IMR-90 (cell line): ENCODE data around the gene TRPM4. TPM values are rescaled to one million over a fixed set of nuclear protein-coding genes. Genes with fewer than 3 reads are reported as not detected.

Source experiments
- ATAC-seq: fragments of 200-7000 bp; cut with Tn5 transposase; 2 replicates; pipeline ENCODE4 v1.9.1; 2020; ENCODE audit warnings: low read depth, mild to moderate bottlenecking, moderate library complexity
- BruUV-seq: library from RNA; stranded (reverse); fragments of 400-500 nt; replicated peaks from 2 replicates; lab custom pipeline; 2021; lab: Mats Ljungman, UMichigan
- CTCF ChIA-PET: fragments of 300-600 bp; formaldehyde crosslinking; extraction: SDS; loops from one replicate; lab custom pipeline; 2021; ENCODE audit warnings: antibody characterized with exemption; lab: Yijun Ruan, JAX
- POLR2A ChIA-PET: fragments of 300-600 bp; sonication (Branson Sonifier 250); formaldehyde crosslinking; loops from one replicate; lab custom pipeline; 2022; ENCODE audit warnings: antibody characterized with exemption; ENCODE audit not compliant: unreplicated experiment; lab: Charles Lee
- DNase-seq: peaks from one replicate; pipeline ENCODE4 v3.0.0; 2013
- H2AFZ ChIP-seq: replicated peaks from 2 replicates; pipeline ENCODE3; 2013; ENCODE audit warnings: low read length, mild to moderate bottlenecking; ENCODE audit not compliant: poor library complexity
- H2AK5ac ChIP-seq: 2 replicates; pipeline ENCODE4 v1.6.1; 2013; ENCODE audit warnings: low read depth, low read length, inconsistent platforms
- H2AK9ac ChIP-seq: replicated peaks from 2 replicates; pipeline ENCODE3; 2013; ENCODE audit warnings: mild to moderate bottlenecking, low read depth, low read length, moderate library complexity; ENCODE audit not compliant: poor library complexity
- H2BK120ac ChIP-seq: 2 replicates; pipeline ENCODE4 v1.6.1; 2013; ENCODE audit warnings: low read depth, low read length, inconsistent platforms
- H2BK15ac ChIP-seq: 3 replicates; pipeline ENCODE4 v1.6.1; 2013; ENCODE audit warnings: low read depth, low read length, inconsistent platforms
- H2BK20ac ChIP-seq: 2 replicates; pipeline ENCODE4 v1.6.1; 2013; ENCODE audit warnings: low read depth, mild to moderate bottlenecking, inconsistent platforms, low read length, moderate library complexity
- H2BK5ac ChIP-seq: 2 replicates; pipeline ENCODE4 v1.6.1; 2013; ENCODE audit warnings: mild to moderate bottlenecking, low read depth, low read length, inconsistent platforms; ENCODE audit not compliant: poor library complexity, severe bottlenecking
- H3K14ac ChIP-seq: replicated peaks from 2 replicates; pipeline ENCODE4 v1.6.1; 2013; ENCODE audit warnings: low read depth, low read length, inconsistent platforms
- H3K18ac ChIP-seq: 2 replicates; pipeline ENCODE4 v1.6.1; 2013; ENCODE audit warnings: low read depth, low read length, control low read depth
- H3K23ac ChIP-seq: 2 replicates; pipeline ENCODE4 v1.6.1; 2013; ENCODE audit warnings: low read depth, low read length, inconsistent platforms
- H3K27ac ChIP-seq: 2 replicates; pipeline ENCODE4 v1.5.1; 2013; ENCODE audit warnings: mild to moderate bottlenecking, control low read depth, low read length; ENCODE audit not compliant: insufficient read depth
- H3K27me3 ChIP-seq: 2 replicates; pipeline ENCODE4 v1.6.1; 2013; ENCODE audit warnings: low read length; ENCODE audit not compliant: control insufficient read depth, insufficient read depth
- H3K36me3 ChIP-seq: 2 replicates; pipeline ENCODE4 v1.6.1; 2013; ENCODE audit warnings: low read length, mixed read lengths; ENCODE audit not compliant: control insufficient read depth, insufficient read depth
- H3K4ac ChIP-seq: 2 replicates; pipeline ENCODE4 v1.6.1; 2013; ENCODE audit warnings: low read depth, low read length, inconsistent platforms
- H3K4me1 ChIP-seq: 2 replicates; pipeline ENCODE4 v1.6.1; 2013; ENCODE audit warnings: low read length, mixed read lengths; ENCODE audit not compliant: control insufficient read depth, insufficient read depth
- H3K4me2 ChIP-seq: 2 replicates; pipeline ENCODE4 v1.6.1; 2013; ENCODE audit warnings: low read depth, mild to moderate bottlenecking, control low read depth, low read length, moderate library complexity
- H3K4me3 ChIP-seq: 2 replicates; pipeline ENCODE4 v1.5.1; 2013; ENCODE audit warnings: low read depth, mild to moderate bottlenecking, control low read depth, low read length, moderate library complexity; ENCODE audit not compliant: insufficient read depth
- H3K56ac ChIP-seq: 2 replicates; pipeline ENCODE4 v1.6.1; 2013; ENCODE audit warnings: low read length, inconsistent platforms; ENCODE audit not compliant: insufficient read depth; ENCODE audit errors: extremely low read depth
- H3K79me1 ChIP-seq, 2 experiments: 2 replicates each; pipeline ENCODE4 v1.6.1; 2013; ENCODE audit warnings: low read length in 2 of 2, inconsistent platforms in 1 of 2, low read depth in 1 of 2
- H3K9ac ChIP-seq: 2 replicates; pipeline ENCODE4 v1.6.1; 2013; ENCODE audit warnings: low read depth, low read length, control low read depth
- H3K9me1 ChIP-seq: 2 replicates; pipeline ENCODE4 v1.6.1; 2013; ENCODE audit warnings: low read length, inconsistent platforms; ENCODE audit not compliant: insufficient read depth
- H3K9me3 ChIP-seq: 2 replicates; pipeline ENCODE4 v1.6.1; 2013; ENCODE audit warnings: low read length; ENCODE audit not compliant: control insufficient read depth, insufficient read depth
- H4K20me1 ChIP-seq: 2 replicates; pipeline ENCODE4 v1.6.1; 2013; ENCODE audit warnings: low read length, inconsistent platforms; ENCODE audit not compliant: insufficient read depth
- H4K5ac ChIP-seq: 2 replicates; pipeline ENCODE4 v1.6.1; 2013; ENCODE audit warnings: mild to moderate bottlenecking, low read depth, low read length, control low read depth
- H4K8ac ChIP-seq, 2 experiments: 2 replicates each; pipeline ENCODE4 v1.6.1; 2013; ENCODE audit warnings: low read depth in 2 of 2, low read length in 2 of 2, control low read depth in 1 of 2, inconsistent platforms in 1 of 2
- H4K91ac ChIP-seq: 2 replicates; pipeline ENCODE4 v1.6.1; 2013; ENCODE audit warnings: low read depth, low read length, inconsistent platforms; ENCODE audit not compliant: insufficient read depth
- BHLHE40 ChIP-seq: fragments of 150-350 bp; IDR thresholded peaks from 2 replicates; pipeline ENCODE4 v1.6.1; 2016; ENCODE audit warnings: mild to moderate bottlenecking, low read depth, low read length
- CEBPB ChIP-seq: IDR thresholded peaks from 2 replicates; pipeline ENCODE4 v1.6.1; 2012; ENCODE audit warnings: low read depth, low read length, improper control_type of control experiment
- CHD1 ChIP-seq: IDR thresholded peaks from 2 replicates; pipeline ENCODE4 v1.6.1; 2012; ENCODE audit warnings: low read depth, low read length, improper control_type of control experiment
- CTCF ChIP-seq: conservative IDR thresholded peaks from 2 replicates; pipeline ENCODE4 v1.5.1; 2012; ENCODE audit warnings: mild to moderate bottlenecking, low read depth, low read length, improper control_type of control experiment
- ELK1 ChIP-seq: fragments of 150-350 bp; IDR thresholded peaks from 2 replicates; pipeline ENCODE4 v1.6.1; 2016; ENCODE audit warnings: low read depth, mild to moderate bottlenecking, low read length, moderate library complexity, borderline replicate concordance
- FOS ChIP-seq: fragments of 150-350 bp; IDR thresholded peaks from 2 replicates; pipeline ENCODE4 v1.6.1; 2016; ENCODE audit warnings: low read depth, low read length
- MAFK ChIP-seq: IDR thresholded peaks from 2 replicates; pipeline ENCODE4 v1.6.1; 2012; ENCODE audit warnings: low read depth, low read length, improper control_type of control experiment
- MAZ ChIP-seq: IDR thresholded peaks from 2 replicates; pipeline ENCODE4 v1.6.1; 2012; ENCODE audit warnings: low read depth, mild to moderate bottlenecking, low read length, improper control_type of control experiment, moderate library complexity, borderline replicate concordance
- MXI1 ChIP-seq: IDR thresholded peaks from 2 replicates; pipeline ENCODE4 v1.6.1; 2012; ENCODE audit warnings: low read depth, mild to moderate bottlenecking, low read length, moderate library complexity, borderline replicate concordance
- NFE2L2 ChIP-seq: fragments of 150-350 bp; IDR thresholded peaks from 2 replicates; pipeline ENCODE4 v1.6.1; 2016; ENCODE audit warnings: low read depth, mild to moderate bottlenecking, low read length
- POLR2A ChIP-seq: IDR thresholded peaks from 2 replicates; pipeline ENCODE4 v1.6.1; 2012; ENCODE audit warnings: mild to moderate bottlenecking, low read depth, low read length
- RAD21 ChIP-seq: IDR thresholded peaks from 2 replicates; pipeline ENCODE4 v1.6.1; 2012; ENCODE audit warnings: low read length, improper control_type of control experiment
- SMC3 ChIP-seq: fragments of 150-350 bp; IDR thresholded peaks from 2 replicates; pipeline ENCODE4 v1.6.1; 2016; ENCODE audit warnings: low read depth, mild to moderate bottlenecking, antibody characterized with exemption, low read length, moderate library complexity
- WGBS, 2 experiments: methylation state at CpG; one replicate each; pipeline versions ENCODE4 v1.1.5 to v1.1.7; 2013; ENCODE audit warnings: missing lambda C conversion rate in 2 of 2; ENCODE audit not compliant: insufficient read length in 1 of 2; ENCODE audit errors: extremely low coverage in 2 of 2; 5-methylcytosine and 5-hydroxymethylcytosine counted together
- dilution Hi-C: fragments of 300-500 bp; cut with HindIII; formaldehyde crosslinking; loops from one replicate; pipeline ENCODE4 v1.14.3; 2018; ENCODE audit warnings: low sequenced_read_pairs; ENCODE audit not compliant: unreplicated experiment
- in situ Hi-C: fragments of 300-500 bp; cut with MboI; formaldehyde crosslinking; loops from 3 replicates; pipeline ENCODE4 v1.14.3; 2019; ENCODE audit warnings: low sequenced_read_pairs, inconsistent platforms, mixed read lengths
- intact Hi-C: fragments of 100-400 bp; cut with micrococcal nuclease; formaldehyde crosslinking; loops from 2 replicates; pipeline ENCODE4 v1.10.0; 2022
- polyA plus RNA-seq, 3 experiments: library from polyadenylated mRNA; depleted of rRNA; stranded (reverse); fragments of >200 nt; gene quantifications; 2 replicates each; pipeline ENCODE4 v1.2.3, GENCODE V29; 2012; ENCODE audit warnings: low replicate concordance in 1 of 3
- total RNA-seq: library from RNA; depleted of rRNA; stranded (reverse); fragments of >200 nt; gene quantifications from 2 replicates; pipeline ENCODE4 v1.2.3, GENCODE V29; 2012
- TF ChIP-seq, protein P1 (sequence below): fragments of 150-350 bp; IDR thresholded peaks from 2 replicates; pipeline ENCODE4 v1.6.1; 2017; ENCODE audit warnings: mild to moderate bottlenecking, antibody characterized with exemption, low read length, low read depth

The TRPM4 gene
- total and polyA plus RNA-seq, 2 of the 4 experiments (the other 2 are of a cell fraction) = 2.2 to 19.7 TPM

DNA sequence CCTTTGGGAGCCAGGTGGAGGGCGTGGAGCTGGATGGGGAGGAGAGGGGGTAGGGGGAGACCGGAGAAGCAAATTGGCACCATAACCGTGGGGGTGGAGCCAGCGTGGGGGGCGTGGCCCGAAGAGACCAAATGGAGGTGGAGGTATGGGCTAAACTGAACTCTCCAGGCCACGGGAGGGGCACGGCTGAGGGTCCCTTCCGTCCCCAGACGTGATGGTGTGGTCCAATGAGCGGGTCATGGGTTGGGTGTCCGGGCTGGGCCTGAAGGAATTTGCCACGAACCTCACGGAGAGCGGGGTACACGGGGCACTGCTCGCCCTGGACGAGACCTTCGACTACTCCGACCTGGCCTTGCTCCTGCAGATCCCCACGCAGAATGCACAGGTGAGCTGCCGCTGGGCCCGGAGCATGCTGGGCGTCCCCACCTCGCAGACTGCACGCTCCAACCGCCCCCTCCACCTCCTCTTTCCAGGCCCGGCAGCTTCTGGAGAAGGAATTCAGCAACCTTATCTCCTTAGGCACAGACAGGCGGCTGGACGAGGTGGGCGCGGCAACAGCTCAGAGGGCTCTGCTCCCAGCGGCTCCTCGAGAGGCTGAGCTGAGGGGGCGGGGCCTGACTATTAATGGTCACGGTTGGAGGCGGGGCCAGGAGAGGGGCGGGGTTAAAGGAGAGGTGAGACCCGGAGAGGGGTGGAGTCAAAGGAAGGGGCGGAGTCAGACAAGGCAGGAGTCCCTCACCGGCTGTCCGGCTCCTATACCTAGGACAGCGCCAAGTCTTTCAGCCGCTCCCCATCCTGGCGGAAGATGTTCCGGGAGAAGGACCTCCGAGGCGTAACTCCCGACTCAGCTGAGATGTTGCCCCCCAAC is 8.6 kb upstream of the TRPM4 start:
- no peaks in the 10 kb centered on the region for H4K20me1 ChIP-seq
- BruUV-seq = no TSS peak
- H3K27ac ChIP-seq = no peak overlapping the region
- peak overlapping the region; percentile 79 for H2AK9ac ChIP-seq
- no peak overlapping the region; the same call in 1 of the 2 replicates for H2AK5ac ChIP-seq
- no peak overlapping the region for H2BK120ac ChIP-seq
- WGBS, 2 experiments = 6% methylated on average over 11 of the region's 49 CpGs; no CpG with 5 or more reads in 1 of the 2 experiments
- H3K9ac ChIP-seq = no peak overlapping the region; the same call in 1 of the 2 replicates
- no peak overlapping the region for H3K14ac ChIP-seq
- no peak overlapping the region for H3K56ac ChIP-seq
- 0 out of 4 replicates have a peak, but pooled peaks cover 0 to 7% of the 10 kb centered on the region in 2 experiments for H3K79me1 ChIP-seq
- POLR2A ChIA-PET = no interaction called here
- H3K18ac ChIP-seq = no peak overlapping the region
- no peak overlapping the region for H3K23ac ChIP-seq
- H3K9me3 ChIP-seq = no peaks in the 10 kb centered on the region
- H3K4ac ChIP-seq = peak overlapping the region; percentile 69
- peak overlapping the region; percentile 91 for H3K4me2 ChIP-seq
- in situ Hi-C loops (no loop called here), dilution Hi-C loops (no loop called here), intact Hi-C loops (loop anchor here (1.0 kb wide), 1 partner anchor 30 kb away; the partner anchor contains the start of genes C19orf73 and PPFIA3)
- H3K36me3 ChIP-seq = no peaks in the 10 kb centered on the region
- DNase-seq (peak; percentile 86), ATAC-seq (peak; percentile 83)
- H4K5ac ChIP-seq = 0 out of 2 replicates have a peak overlapping the region, but pooled peaks have one; percentile 3
- CTCF ChIA-PET = interaction anchor here (2.0 kb wide), 1 partner anchor 51 kb away, joined by 6 read pairs; no protein-coding TSS in a partner anchor
- H2AFZ ChIP-seq = peak overlapping the region; percentile 98
- no peak overlapping the region for H2BK20ac ChIP-seq
- no peaks in the 10 kb centered on the region for H3K9me1 ChIP-seq
- peaks cover 12% of the 10 kb centered on the region for H3K4me1 ChIP-seq
- H3K4me3 ChIP-seq = peak overlapping the region; percentile 53
- H2BK15ac ChIP-seq = no peak overlapping the region
- H4K8ac ChIP-seq = peak overlapping the region in 1 of 2 experiments; percentile 54; a peak in 1 of 4 replicates
- H4K91ac ChIP-seq = no peak overlapping the region
- H3K27me3 ChIP-seq = no peaks in the 10 kb centered on the region
- no peak overlapping the region for H2BK5ac ChIP-seq
- TF ChIP-seq, protein P1, sequence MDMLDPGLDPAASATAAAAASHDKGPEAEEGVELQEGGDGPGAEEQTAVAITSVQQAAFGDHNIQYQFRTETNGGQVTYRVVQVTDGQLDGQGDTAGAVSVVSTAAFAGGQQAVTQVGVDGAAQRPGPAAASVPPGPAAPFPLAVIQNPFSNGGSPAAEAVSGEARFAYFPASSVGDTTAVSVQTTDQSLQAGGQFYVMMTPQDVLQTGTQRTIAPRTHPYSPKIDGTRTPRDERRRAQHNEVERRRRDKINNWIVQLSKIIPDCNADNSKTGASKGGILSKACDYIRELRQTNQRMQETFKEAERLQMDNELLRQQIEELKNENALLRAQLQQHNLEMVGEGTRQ = no peak
- TF ChIP-seq SMC3 = no peak
- no peak for TF ChIP-seq BHLHE40
- no peak for TF ChIP-seq MAZ
- TF ChIP-seq MAFK = no peak
- no peak for TF ChIP-seq FOS
- TF ChIP-seq CHD1 = no peak
- no peak for TF ChIP-seq POLR2A
- no peak for TF ChIP-seq NFE2L2
- TF ChIP-seq CEBPB = no peak
- no peak for TF ChIP-seq RAD21
- no peak for TF ChIP-seq ELK1
- TF ChIP-seq MXI1 = no peak
- no peak for TF ChIP-seq CTCF
